ENCODE measurements around the gene IQUB. TPM values are rescaled to one million over a fixed set of nuclear protein-coding genes. Genes with fewer than 3 reads are reported as not detected.

The IQUB gene
- total RNA-seq, 3 donors from 2014 or later (not counting 1 experiment from before 2014, with no cell fraction given), result 0.09 to 0.45 (median 0.18) TPM

GRCh38 chr7:123573341-123573740, 38.9 kb upstream of the IQUB start:
- H3K9me3 ChIP-seq (ENCODE audit: control insufficient read depth, insufficient read depth, low read length), result no peaks in the 10 kb centered on the region
- H3K27me3 Mint-ChIP-seq (ENCODE audit: low read depth in 2 of 2), result peaks cover 26 to 66% of the 10 kb centered on the region in 2 donors

GRCh38 chr7:123571684-123572083, 37.3 kb upstream of the IQUB start:
- DNase-seq (no peak), ATAC-seq (no peak)
- intact Hi-C loops (cut with micrococcal nuclease), result no loop called here
- Histone ChIP-seq H3K4me3 (ENCODE audit: low read length) (no peak overlapping the region), H3K27ac (ENCODE audit: low read length) (no peak overlapping the region), H3K9me3 (ENCODE audit: control insufficient read depth, insufficient read depth, low read length) (no peaks in the 10 kb centered on the region), H3K27me3 (ENCODE audit: control insufficient read depth, insufficient read depth, low read length) (peaks cover 1% of the 10 kb centered on the region), H3K36me3 (ENCODE audit: control insufficient read depth, insufficient read depth, low read length) (no peaks in the 10 kb centered on the region), H3K4me1 (ENCODE audit: control insufficient read depth, insufficient read depth, low read length) (no peaks in the 10 kb centered on the region)
- WGBS (ENCODE audit: insufficient coverage), result 100% methylated on average over 1 of the region's 1 CpG
- Mint-ChIP-seq H3K9me3 (no peaks in the 10 kb centered on the region), H3K4me3 (no peak overlapping the region), H3K27me3 (ENCODE audit: low read depth in 2 of 2) (peaks cover 26 to 60% of the 10 kb centered on the region in 2 donors), H3K4me1 (no peaks in the 10 kb centered on the region), H3K36me3 (no peaks in the 10 kb centered on the region), H3K27ac (no peak overlapping the region)
- no peak for TF ChIP-seq CTCF (IDR thresholded peaks at IDR 0.05)

More at GRCh38 chr7:123573341-123573740, 38.9 kb upstream of the IQUB start:
- no peak for TF ChIP-seq CTCF (IDR thresholded peaks at IDR 0.05)
- Mint-ChIP-seq H3K9me3 (no peaks in the 10 kb centered on the region), H3K4me3 (no peak overlapping the region), H3K27ac (no peak overlapping the region), H3K4me1 (no peaks in the 10 kb centered on the region), H3K36me3 (no peaks in the 10 kb centered on the region)
- WGBS (ENCODE audit: insufficient coverage), result 88% methylated on average over 2 of the region's 3 CpGs
- Histone ChIP-seq H3K36me3 (ENCODE audit: control insufficient read depth, insufficient read depth, low read length) (no peaks in the 10 kb centered on the region), H3K27me3 (ENCODE audit: control insufficient read depth, insufficient read depth, low read length) (peaks cover 7% of the 10 kb centered on the region), H3K4me3 (ENCODE audit: low read length) (no peak overlapping the region), H3K27ac (ENCODE audit: low read length) (no peak overlapping the region), H3K4me1 (ENCODE audit: control insufficient read depth, insufficient read depth, low read length) (no peaks in the 10 kb centered on the region)
- intact Hi-C loops (cut with micrococcal nuclease), result no loop called here
- DNase-seq (no peak), ATAC-seq (no peak)

- no peak overlapping the region for H3K4me3 ChIP-seq (ENCODE audit: low read length)
- Mint-ChIP-seq H3K4me1 (no peaks in the 10 kb centered on the region), H3K4me3 (no peak overlapping the region), H3K36me3 (no peaks in the 10 kb centered on the region), H3K27ac (no peak overlapping the region), H3K27me3 (ENCODE audit: low read depth in 2 of 2) (peaks cover 21 to 55% of the 10 kb centered on the region in 2 donors), H3K9me3 (no peaks in the 10 kb centered on the region)
- intact Hi-C loops (cut with micrococcal nuclease), result no loop called here
- H3K9me3 ChIP-seq (ENCODE audit: control insufficient read depth, insufficient read depth, low read length), result no peaks in the 10 kb centered on the region
- H3K36me3 ChIP-seq (ENCODE audit: control insufficient read depth, insufficient read depth, low read length), result no peaks in the 10 kb centered on the region
- no peak for ATAC-seq
- no peak for DNase-seq
- TF ChIP-seq CTCF (IDR thresholded peaks at IDR 0.05), result no peak
- H3K27me3 ChIP-seq (ENCODE audit: control insufficient read depth, insufficient read depth, low read length), result no peaks in the 10 kb centered on the region
- no peak overlapping the region for H3K27ac ChIP-seq (ENCODE audit: low read length)
- no peaks in the 10 kb centered on the region for H3K4me1 ChIP-seq (ENCODE audit: control insufficient read depth, insufficient read depth, low read length)
- WGBS (ENCODE audit: insufficient coverage), result no CpG with 5 or more reads among the region's 1 CpG
These were observed 36.8 kb upstream of the IQUB start for GRCh38 chr7:123571187-123571586.
